Measurements from ENCODE around the gene KRTAP10-5. TPM values are rescaled to one million over a fixed set of nuclear protein-coding genes. Genes with fewer than 3 reads are reported as not detected.

Gene KRTAP10-5
- polyA plus RNA-seq, 1 experiment = not detected

GRCh38 chr21:44549525-44550211, 30.7 kb downstream of the KRTAP10-5 start:
- H3K4me3 ChIP-seq (ENCODE audit: low read depth, low read length) = no peak overlapping the region
- POLR2A ChIA-PET = no interaction called here

GRCh38 chr21:44548922-44549321, 31.5 kb downstream of the KRTAP10-5 start:
- Histone ChIP-seq H3K27me3 (ENCODE audit: control insufficient read depth, insufficient read depth, low read length) (peaks cover 5% of the 10 kb centered on the region), H3K4me3 (ENCODE audit: low read depth, low read length) (no peak overlapping the region), H3K9me3 (ENCODE audit: control insufficient read depth, insufficient read depth, low read length) (no peaks in the 10 kb centered on the region; the same call in 1 of the 2 replicates), H3K27ac (ENCODE audit: low read depth, low read length) (no peak overlapping the region)
- no peak for DNase-seq (ENCODE audit: low read depth, low spot score)
- POLR2A ChIA-PET = no interaction called here
- TF ChIP-seq CTCF (IDR thresholded peaks at IDR 0.05; ENCODE audit: low read depth, low read length) = no peak
- CTCF ChIA-PET = no interaction called here

More at GRCh38 chr21:44549525-44550211, 30.7 kb downstream of the KRTAP10-5 start:
- DNase-seq (ENCODE audit: low read depth, low spot score) = no peak
- H3K27me3 ChIP-seq (ENCODE audit: control insufficient read depth, insufficient read depth, low read length) = peaks cover 5% of the 10 kb centered on the region
- TF ChIP-seq CTCF (IDR thresholded peaks at IDR 0.05; ENCODE audit: low read depth, low read length) = no peak
- no peak overlapping the region for H3K27ac ChIP-seq (ENCODE audit: low read depth, low read length)
- H3K9me3 ChIP-seq (ENCODE audit: control insufficient read depth, insufficient read depth, low read length) = no peaks in the 10 kb centered on the region; the same call in 1 of the 2 replicates
- CTCF ChIA-PET = no interaction called here

- TF ChIP-seq CTCF (IDR thresholded peaks at IDR 0.05; ENCODE audit: low read depth, low read length) = no peak
- DNase-seq (ENCODE audit: low read depth, low spot score) = no peak
- no peak overlapping the region for H3K27ac ChIP-seq (ENCODE audit: low read depth, low read length)
- peaks cover 5% of the 10 kb centered on the region for H3K27me3 ChIP-seq (ENCODE audit: control insufficient read depth, insufficient read depth, low read length)
- no peaks in the 10 kb centered on the region; the same call in 1 of the 2 replicates for H3K9me3 ChIP-seq (ENCODE audit: control insufficient read depth, insufficient read depth, low read length)
- ChIA-PET CTCF (no interaction called here), POLR2A (no interaction called here)
- no peak overlapping the region for H3K4me3 ChIP-seq (ENCODE audit: low read depth, low read length)
These were observed 32.0 kb downstream of the KRTAP10-5 start for GRCh38 chr21:44548381-44548780.

- CTCF ChIA-PET = no interaction called here
These were observed 32.6 kb downstream of the KRTAP10-5 start for GRCh38 chr21:44547656-44548331.

More at GRCh38 chr21:44547656-44548331, 32.6 kb downstream of the KRTAP10-5 start:
- H3K4me3 ChIP-seq (ENCODE audit: low read depth, low read length) = no peak overlapping the region
- DNase-seq (ENCODE audit: low read depth, low spot score) = no peak
- TF ChIP-seq CTCF (IDR thresholded peaks at IDR 0.05; ENCODE audit: low read depth, low read length) = no peak
- H3K27ac ChIP-seq (ENCODE audit: low read depth, low read length) = no peak overlapping the region
- H3K27me3 ChIP-seq (ENCODE audit: control insufficient read depth, insufficient read depth, low read length) = peaks cover 5% of the 10 kb centered on the region
- POLR2A ChIA-PET = no interaction called here
- no peaks in the 10 kb centered on the region; the same call in 1 of the 2 replicates for H3K9me3 ChIP-seq (ENCODE audit: control insufficient read depth, insufficient read depth, low read length)

Measured in AG04450 (cell line).